Kidney capillary endothelial cell (primary cell): ENCODE data around the gene CD209.

ENCODE experiments used
- DNase-seq: peaks from one replicate; pipeline ENCODE4 v3.0.0-alpha.2; 2018; ENCODE audit warnings: low spot score

The CD209 gene

DNA sequence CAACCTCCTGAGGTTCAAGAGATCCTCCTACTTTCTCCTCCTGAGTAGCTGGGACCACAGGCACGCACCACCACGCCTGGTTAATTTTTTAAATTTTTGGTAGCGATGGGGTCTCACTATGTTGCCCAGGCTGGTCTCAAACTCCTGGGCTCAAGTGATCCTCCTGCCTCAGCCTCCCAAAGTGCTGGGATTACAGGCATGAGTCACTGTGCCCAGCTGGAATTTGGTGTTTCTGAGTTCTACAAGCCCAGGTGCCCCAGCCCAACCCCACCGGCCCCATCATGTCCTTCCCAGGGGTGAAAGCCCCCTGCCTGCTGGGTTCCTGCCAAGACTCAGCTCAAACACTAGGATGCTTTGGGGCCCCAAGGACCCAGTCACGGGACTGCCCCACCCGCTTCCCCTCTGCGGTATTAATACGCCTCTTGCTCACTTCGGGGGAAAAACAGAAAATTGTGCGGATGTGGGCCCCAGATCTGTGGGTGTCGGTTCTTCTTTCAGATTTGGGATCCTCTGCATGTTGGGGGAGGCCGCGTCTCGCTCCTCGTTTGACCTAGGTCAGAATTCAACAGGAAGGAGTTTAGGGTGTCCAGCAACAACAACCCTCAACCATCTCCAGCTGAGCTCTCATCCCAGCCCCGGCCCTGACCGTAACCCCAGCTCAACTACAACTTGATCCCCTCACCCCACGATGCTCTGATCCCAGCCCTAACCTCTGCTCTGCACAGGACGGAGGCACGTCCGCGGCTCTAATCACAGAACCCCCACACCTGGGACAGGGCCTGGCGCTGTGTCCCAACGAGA, 41.7 kb downstream of the CD209 start:
- DNase-seq = no peak

DNA sequence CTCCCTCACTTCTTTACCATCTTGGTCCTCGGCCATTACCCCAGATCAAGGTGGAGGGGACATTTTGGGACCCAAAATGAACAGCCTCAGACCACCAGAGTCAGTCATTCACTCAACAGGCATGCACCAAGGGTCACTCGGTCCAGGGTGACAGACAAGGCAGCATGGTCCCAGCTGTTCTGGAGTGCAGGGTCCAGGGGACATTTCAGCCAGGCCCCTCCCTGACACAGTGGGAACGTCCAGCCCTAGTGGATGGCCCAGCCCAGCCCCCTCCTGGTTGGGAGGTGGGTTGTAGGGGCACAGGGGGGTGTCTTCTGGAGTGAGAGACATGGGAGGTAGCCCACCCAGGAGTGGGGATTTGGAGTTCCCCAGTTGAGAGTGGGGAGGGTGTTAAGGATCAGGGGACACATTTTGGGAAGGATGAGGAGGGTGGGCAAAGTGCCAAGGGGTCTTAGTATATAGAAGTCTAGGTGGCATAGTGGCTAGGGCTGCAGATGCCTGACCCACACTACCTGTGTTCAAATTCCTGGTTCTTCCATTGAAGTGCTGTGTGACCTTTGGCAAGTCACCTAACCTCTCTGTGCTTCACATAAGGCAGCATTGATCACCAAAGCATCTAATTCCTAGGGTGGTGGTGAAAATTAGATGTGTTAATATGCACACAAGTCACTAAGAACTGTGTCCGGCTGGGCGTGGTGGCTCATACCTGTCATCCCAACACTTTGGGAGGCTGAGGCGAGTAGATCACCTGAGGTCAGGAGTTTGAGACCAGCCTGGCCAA, 42.9 kb downstream of the CD209 start:
- no peak for DNase-seq

DNA sequence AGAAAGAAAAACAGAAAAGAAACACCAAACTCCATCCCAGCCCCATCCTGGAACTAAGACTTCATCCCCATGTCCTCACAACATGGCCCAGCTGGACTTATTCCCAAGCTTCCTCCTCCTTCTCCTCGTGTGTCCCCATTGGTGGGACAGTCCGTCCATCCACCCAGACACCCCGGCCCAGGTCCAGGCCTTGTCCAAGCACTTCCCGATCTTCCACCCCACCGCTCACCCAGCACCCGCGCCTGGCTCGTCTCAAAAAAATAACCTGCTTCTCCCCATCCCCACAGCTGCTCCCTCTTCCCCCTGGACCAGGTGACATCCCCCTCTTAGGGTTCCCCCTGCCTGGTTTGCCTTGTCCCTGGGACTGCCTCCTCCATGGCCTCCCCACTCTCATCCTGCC, 44.0 kb downstream of the CD209 start:
- DNase-seq = no peak

DNA sequence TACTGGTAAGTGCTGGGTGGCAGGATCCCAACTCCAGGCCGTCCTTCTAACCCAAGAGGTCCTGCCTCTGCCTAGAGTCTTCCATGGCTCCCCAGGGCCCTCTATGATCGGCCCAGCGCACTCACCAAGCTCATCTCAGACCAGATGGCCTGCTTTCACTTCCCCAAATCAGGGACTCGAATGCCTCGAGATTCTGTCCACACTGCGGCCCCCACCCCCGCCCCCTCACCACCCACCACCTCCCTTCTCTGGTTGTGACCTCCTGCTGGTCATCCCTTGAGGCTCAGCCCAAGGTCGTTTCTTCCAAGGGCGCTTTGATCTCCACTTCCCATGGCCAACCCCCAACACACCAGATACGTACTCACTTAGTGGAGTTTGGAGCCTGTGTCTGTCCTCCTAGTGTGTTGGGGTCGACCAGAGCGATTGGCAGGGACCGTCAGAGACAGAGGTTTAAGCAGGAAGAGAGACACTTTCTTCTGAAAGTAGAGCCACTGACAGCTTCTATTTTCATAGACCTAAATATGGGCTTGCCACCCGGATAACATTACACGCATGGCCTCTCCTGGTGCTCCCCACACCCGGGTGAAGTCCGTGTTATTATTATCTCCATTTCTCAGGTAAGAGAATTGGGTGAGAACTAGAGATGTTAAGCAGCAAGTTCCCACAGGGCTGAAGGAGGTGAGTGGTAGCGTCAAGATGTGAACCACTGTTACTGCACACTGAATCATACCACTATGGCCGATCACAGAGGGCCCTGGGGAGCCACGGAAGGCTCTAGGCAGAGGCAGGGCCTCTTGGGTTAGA, 45.5 kb downstream of the CD209 start, which contains the start of gene FCER2:
Gene FCER2, minus strand, starts transcription at position 478 of the 804 bp plus-strand sequence. CDS start 2,371 bp downstream, outside the sequence.
- DNase-seq = no peak

DNA sequence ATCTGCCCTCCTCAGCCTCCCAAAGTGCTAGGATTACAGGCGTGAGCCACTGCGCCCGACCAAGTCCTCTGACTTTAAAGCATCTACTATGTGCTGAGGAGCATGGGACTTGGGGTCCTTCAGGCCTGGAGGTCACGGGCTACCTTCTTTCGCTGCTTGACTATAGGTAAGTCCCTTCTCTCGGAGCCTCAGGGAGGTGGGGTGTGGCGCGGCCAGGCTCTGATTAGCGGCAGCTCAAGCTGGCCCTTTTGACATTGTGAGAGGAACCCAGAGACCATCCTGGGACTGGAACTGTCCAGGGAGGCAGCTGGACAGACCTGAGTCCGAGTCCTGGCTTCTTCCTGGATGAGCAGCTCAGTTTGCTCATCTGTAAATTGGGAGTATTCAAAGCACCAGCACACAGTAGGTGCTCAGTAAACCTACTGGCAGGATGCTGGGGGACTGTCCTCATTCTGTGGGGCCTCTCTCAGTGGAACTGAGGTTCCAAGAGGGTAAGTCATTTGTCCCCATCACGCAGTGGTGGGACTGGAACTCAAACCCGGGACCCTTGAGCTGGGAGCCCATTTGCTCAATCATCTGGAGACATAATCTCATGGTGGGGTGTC, 46.2 kb downstream of the CD209 start:
- no peak for DNase-seq

DNA sequence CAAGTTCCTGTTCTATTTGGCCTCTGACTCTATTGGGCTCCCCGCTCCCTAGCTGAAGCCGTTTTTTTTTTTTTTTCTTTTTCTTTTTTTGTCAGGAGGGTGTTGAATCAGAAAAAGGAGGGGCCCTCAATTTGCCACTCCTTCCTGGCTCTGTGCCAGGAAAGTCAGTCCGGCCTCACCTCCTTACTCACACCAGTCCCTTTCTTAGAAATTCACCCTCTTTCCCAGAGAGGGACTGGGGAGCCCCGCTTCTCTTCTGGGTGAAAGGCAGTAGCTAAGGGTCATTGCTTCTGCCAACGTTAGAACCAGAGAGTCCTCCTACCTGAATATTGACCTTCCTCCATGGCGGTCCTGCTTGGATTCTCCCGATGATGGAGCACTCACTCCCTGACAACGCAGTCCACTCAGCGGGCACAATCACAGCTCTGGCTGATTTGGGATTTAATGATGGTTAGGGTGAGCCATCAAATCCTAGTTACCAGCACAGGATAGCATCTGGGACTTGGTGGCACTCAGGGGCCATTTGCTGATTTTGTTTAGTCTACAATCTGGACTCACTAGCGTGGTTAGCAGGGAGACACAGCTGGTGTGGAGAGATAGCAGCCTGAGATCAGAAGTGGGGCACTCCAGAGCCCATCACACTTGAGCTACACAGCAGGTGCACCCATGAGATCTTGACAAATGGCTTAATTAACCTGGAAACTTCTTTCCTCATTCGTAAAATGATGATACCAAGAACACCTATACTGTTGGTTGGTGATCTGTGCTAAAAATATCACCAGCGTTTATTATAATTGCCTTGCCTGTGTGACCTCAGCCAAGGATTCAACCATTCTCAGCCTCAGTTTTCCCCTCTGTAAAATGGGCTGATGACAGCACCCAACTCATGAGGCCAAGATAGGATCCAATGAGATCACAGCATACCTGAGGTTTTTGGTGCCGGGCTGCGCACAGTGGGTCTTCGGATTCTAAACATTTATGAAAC, 47.6 kb downstream of the CD209 start:
- DNase-seq = no peak

DNA sequence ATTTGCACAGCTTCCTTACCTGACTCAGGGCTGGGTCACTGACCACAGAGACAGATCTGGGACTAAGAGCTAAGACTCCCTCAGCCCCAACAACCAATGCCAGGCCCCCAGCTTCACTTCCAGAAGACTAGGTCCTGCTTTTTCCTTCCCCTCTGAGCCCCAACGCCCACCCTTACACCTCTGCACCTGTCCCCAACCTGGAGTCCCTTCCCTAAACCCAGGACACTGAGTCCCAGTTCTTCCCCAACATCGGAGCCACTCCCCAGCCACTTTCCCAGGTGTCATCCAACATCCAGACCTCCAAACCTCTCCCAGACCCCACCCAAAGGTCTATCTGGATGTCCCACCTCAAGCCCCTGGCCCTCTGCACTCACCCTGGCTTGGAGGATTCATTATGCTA, 48.3 kb downstream of the CD209 start:
- no peak for DNase-seq

DNA sequence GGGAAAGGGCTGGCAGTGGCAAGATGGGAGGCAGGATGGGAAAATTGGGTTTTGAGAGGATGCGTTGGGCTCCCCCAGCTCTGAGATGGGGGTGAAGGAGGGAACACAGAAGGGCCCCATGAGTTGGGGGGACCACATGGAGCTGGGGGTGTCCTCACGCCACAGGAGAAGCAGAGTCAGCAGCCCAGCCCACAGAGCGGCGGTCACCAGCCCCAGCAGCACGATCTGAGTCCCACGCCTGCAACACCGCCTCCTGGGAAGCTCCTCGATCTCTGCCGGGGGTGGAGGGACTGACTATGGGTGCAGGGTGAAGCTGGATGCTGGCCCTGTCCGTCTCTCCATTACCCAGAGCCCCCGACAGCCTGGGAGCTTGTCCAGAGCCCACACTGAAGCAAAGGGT, 48.8 kb downstream of the CD209 start:
- DNase-seq = no peak

DNA sequence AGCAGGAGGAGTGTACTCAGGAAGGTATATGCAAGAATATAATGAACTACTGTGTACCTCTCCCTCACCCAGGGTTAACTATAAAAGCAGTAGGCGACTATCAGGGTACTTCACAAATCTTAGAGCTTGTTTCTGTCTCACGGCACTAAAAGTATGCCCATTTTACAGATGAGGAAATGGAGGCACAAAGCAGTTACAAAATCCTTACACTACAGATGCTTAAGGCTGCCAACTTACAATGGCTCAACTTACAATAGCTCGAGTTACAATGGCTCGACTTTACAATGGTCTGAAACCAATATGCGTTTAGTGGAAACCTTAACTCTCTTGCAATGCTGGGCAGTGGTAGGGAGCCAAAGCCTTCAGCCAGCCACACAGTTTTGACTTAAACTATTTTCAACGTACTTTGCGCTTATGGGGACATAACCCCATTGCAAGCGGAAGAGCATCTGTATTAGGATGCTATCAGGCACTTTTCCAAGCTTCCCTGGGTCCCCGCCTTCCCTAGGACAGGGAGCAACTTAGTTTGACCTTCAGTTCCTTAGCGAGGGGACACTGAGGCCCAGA, 49.5 kb downstream of the CD209 start:
- DNase-seq = no peak

DNA sequence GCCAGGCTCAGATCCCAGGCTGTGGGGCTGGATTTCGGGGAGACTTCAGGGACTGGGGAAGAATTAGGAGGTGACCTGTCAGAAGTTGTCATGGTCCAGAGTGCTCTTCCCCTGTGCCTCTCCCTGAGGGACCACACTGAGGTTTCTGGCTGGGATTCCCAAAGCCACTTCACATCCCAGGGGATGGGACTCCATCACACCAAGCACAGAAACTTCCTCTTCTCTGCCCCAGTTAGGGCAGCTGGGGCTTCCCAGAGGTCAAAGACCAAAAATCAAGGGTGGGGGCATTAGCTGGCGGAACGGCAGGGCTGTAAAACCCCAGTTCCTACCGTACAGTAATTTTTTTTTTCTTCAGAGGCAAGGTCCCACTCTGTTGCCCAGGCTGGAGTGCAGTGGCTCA, 52.8 kb downstream of the CD209 start:
- no peak for DNase-seq

DNA sequence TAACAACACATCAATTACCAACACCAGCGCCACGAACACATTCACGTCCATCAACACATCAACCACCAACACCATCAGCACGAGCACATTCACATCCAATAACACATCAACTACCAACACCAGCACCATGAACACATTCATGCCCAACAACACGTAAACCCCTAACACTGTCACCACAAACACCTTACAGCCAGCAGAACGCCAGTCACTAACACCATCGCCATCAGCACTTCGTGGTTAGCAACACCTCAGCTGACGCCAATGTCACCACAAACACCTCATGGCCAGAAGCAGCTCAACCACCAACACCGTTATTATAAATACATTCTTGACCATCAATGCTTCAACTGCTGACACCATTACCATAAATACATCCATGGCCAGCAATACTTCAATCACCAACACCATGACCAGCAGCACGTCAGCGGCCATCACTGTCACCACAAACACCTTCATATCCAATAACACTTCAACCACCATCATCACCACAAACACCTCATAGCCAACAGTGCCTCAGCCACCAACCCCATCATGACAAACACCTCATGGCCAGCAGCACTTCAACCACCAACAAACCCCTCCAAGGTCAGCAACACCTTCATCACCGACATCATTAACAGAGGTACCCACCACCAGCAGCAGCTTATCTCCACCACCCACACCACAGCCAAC, 54.8 kb downstream of the CD209 start:
- no peak for DNase-seq

DNA sequence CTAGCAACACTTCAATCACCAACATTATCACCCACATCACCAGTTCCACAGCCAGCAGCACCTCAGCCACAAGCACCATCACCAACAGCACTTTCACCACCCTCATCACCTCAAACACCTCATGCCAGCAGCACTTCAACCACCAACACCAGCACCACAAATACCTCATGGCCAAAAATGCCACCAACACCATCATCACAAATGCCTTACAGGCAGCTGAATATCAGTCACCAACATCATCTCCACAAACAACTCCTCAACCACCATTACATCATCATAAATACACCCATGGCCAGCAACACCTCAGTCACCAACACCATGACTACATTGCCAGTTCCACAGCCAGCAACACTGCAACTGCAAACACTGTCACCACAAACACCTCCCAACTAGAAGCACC, 55.8 kb downstream of the CD209 start:
- DNase-seq = no peak

DNA sequence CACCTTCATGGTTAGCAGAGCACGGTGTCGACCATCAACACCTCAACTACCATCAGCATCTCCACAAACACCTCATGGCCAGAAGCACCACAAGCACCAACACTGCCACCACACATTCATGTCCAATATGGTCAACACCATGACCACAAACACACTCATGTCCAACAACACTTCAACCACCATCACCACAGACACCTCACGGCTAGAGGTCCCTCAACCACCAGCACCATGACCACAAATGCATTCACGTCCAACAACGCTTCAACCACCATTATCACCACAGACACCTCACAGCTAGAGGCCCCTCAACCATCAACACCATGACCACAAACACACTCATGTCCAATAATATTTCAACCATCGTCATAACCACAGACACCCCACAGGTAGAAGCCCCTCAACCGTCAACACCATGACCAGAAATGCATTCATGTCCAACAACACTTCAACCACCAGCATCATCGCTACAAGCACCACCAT, 56.5 kb downstream of the CD209 start:
- DNase-seq = no peak
